Endothelial cell of umbilical vein (primary cell): Measurements from ENCODE around the gene STK39. TPM values are rescaled to one million over a fixed set of nuclear protein-coding genes. Genes with fewer than 3 reads are reported as not detected.

Experiments
- BruUV-seq: library from RNA; stranded (reverse); fragments of 400-500 nt; replicated peaks from 2 replicates; lab custom pipeline; 2021; lab: Mats Ljungman, UMichigan
- CTCF ChIA-PET: fragments of 300-600, 350-600 bp; sonication (Branson Sonifier 250); formaldehyde crosslinking; loops from one replicate; lab custom pipeline; 2021; ENCODE audit warnings: antibody characterized with exemption, inconsistent platforms; lab: Charles Lee
- POLR2A ChIA-PET: fragments of 300-600, 350-600 bp; sonication (Branson Sonifier 250); formaldehyde crosslinking; loops from one replicate; lab custom pipeline; 2021; ENCODE audit warnings: antibody characterized with exemption, inconsistent platforms; lab: Charles Lee
- DNase-seq: peaks from one replicate; pipeline ENCODE4 v3.0.0-alpha.2; 2011; ENCODE audit warnings: low read depth, low spot score
- FAIRE-seq: peaks from 2 replicates; lab custom pipeline; 2011; peaks lifted over from hg19 to GRCh38; lab: Jason Lieb, UNC
- H2AFZ ChIP-seq: 2 replicates; pipeline ENCODE4 v1.6.0; 2012; ENCODE audit warnings: low read depth, low read length, control low read depth, inconsistent platforms
- H3K27ac ChIP-seq: 2 replicates; pipeline ENCODE4 v1.5.1; 2011; ENCODE audit warnings: low read depth, mild to moderate bottlenecking, control low read depth, low read length, moderate library complexity; ENCODE audit not compliant: insufficient read depth
- H3K27me3 ChIP-seq, 2 experiments: 2 replicates each; pipeline versions ENCODE4 v1.6.0 to v1.6.1; 2011; ENCODE audit warnings: low read length in 2 of 2, mixed read lengths in 1 of 2; ENCODE audit not compliant: control insufficient read depth in 2 of 2, insufficient read depth in 2 of 2
- H3K36me3 ChIP-seq, 2 experiments: 2 replicates in 1 of 2; 3 replicates in 1 of 2; pipeline ENCODE4 v1.5.1; 2011; ENCODE audit warnings: low read length in 2 of 2, mild to moderate bottlenecking in 1 of 2, moderate library complexity in 1 of 2; ENCODE audit not compliant: control insufficient read depth in 2 of 2, insufficient read depth in 2 of 2; ENCODE audit errors: extremely low read depth in 1 of 2
- H3K4me1 ChIP-seq: 3 replicates; pipeline ENCODE4 v1.5.1; 2011; ENCODE audit warnings: mild to moderate bottlenecking, low read length; ENCODE audit not compliant: control insufficient read depth, insufficient read depth; ENCODE audit errors: extremely low read depth
- H3K4me2 ChIP-seq: 2 replicates; pipeline ENCODE4 v1.6.1; 2011; ENCODE audit warnings: low read length, control low read depth, mixed read lengths; ENCODE audit not compliant: insufficient read depth
- H3K4me3 ChIP-seq, 3 experiments: fragments of 200-600 bp in 1 of 3; sonication (generic), shearing (Covaris generic) in 1 of 3; replicated peaks in 1 of 3; 2 replicates each; pipeline ENCODE4 v1.5.1; 2011 to 2016; ENCODE audit warnings: control low read depth in 3 of 3, low read length in 3 of 3, mild to moderate bottlenecking in 2 of 3, inconsistent platforms in 1 of 3, low read depth in 1 of 3, moderate library complexity in 1 of 3; ENCODE audit not compliant: insufficient read depth in 1 of 3
- H3K79me2 ChIP-seq: 2 replicates; pipeline ENCODE4 v1.6.0; 2012; ENCODE audit warnings: low read length, inconsistent platforms; ENCODE audit not compliant: control insufficient read depth, insufficient read depth
- H3K9ac ChIP-seq: replicated peaks from 2 replicates; pipeline ENCODE3; 2011; ENCODE audit warnings: low read length, control low read depth; ENCODE audit not compliant: insufficient read depth; ENCODE audit errors: extremely low read depth
- H3K9me1 ChIP-seq: replicated peaks from 3 replicates; pipeline ENCODE4 v1.6.0; 2011; ENCODE audit warnings: mild to moderate bottlenecking, low read length; ENCODE audit not compliant: control insufficient read depth, insufficient read depth; ENCODE audit errors: extremely low read depth
- H3K9me3 ChIP-seq: replicated peaks from 2 replicates; pipeline ENCODE4 v1.5.1; 2012; ENCODE audit warnings: low read length, inconsistent platforms; ENCODE audit not compliant: control insufficient read depth, insufficient read depth
- H4K20me1 ChIP-seq: replicated peaks from 2 replicates; pipeline ENCODE3; 2011; ENCODE audit warnings: mild to moderate bottlenecking, low read length; ENCODE audit not compliant: control insufficient read depth, insufficient read depth; ENCODE audit errors: extremely low read depth
- EZH2 ChIP-seq: IDR thresholded peaks from 2 replicates; pipeline ENCODE4 v1.6.1; 2012; ENCODE audit warnings: borderline replicate concordance, low read depth, mild to moderate bottlenecking, moderate library complexity, low read length, inconsistent platforms; ENCODE audit not compliant: severe bottlenecking
- FOS ChIP-seq: IDR thresholded peaks from 2 replicates; pipeline ENCODE4 v1.6.1; 2011; ENCODE audit warnings: mild to moderate bottlenecking, low read length, moderate library complexity, borderline replicate concordance; ENCODE audit not compliant: insufficient read depth
- GATA2 ChIP-seq: IDR thresholded peaks from 2 replicates; pipeline ENCODE4 v1.7.0; 2011; ENCODE audit warnings: low read depth, mild to moderate bottlenecking, moderate library complexity, mixed read lengths, low read length; ENCODE audit not compliant: insufficient read length, insufficient read depth
- MYC ChIP-seq: IDR thresholded peaks from one replicate; pipeline ENCODE4 v1.6.1; 2011; ENCODE audit warnings: mild to moderate bottlenecking, low read depth, low read length
- POLR2A ChIP-seq: IDR thresholded peaks from 2 replicates; pipeline ENCODE4 v1.6.1; 2012; ENCODE audit warnings: low read depth, mild to moderate bottlenecking, control low read depth, low read length
- POLR2AphosphoS5 ChIP-seq: IDR thresholded peaks from 2 replicates; pipeline ENCODE4 v1.6.1; 2012; ENCODE audit warnings: low read depth, mild to moderate bottlenecking, control low read depth, low read length, moderate library complexity; ENCODE audit not compliant: insufficient read depth
- dilution Hi-C: fragments of 300-500 bp; cut with MboI; formaldehyde crosslinking; loops from one replicate; pipeline ENCODE4 v1.15.0; 2019; ENCODE audit warnings: low sequenced_read_pairs; ENCODE audit not compliant: extremely low pct_ligation_motif_present
- intact Hi-C: fragments of 100-400 bp; cut with micrococcal nuclease; formaldehyde crosslinking; loops from one replicate; pipeline ENCODE4 v1.10.0; 2022
- polyA plus RNA-seq, 4 experiments: library from polyadenylated mRNA; depleted of rRNA in 3 of 4; stranded (reverse) in 3 of 4; unstranded in 1 of 4; fragments of >200 nt; gene quantifications; 2 replicates each; pipeline versions ENCODE4 v1.2.1 to v1.2.3, GENCODE V29; 2011 to 2012; ENCODE audit warnings: missing spikeins in 1 of 4
- total RNA-seq: library from RNA; stranded (reverse); gene quantifications from 2 replicates; pipeline ENCODE4 v1.2.3, GENCODE V29; 2021
- TF ChIP-seq, protein P1 (sequence below): IDR thresholded peaks from 2 replicates; pipeline ENCODE4 v1.6.1; 2011; ENCODE audit not compliant: insufficient read depth, insufficient read length
- TF ChIP-seq, protein P2 (sequence below), 2 donors: IDR thresholded peaks; 1 replicate in 1 of 2; 2 replicates in 1 of 2; pipeline ENCODE4 v1.5.1; 2011; ENCODE audit warnings: low read length in 2 of 2, mild to moderate bottlenecking in 2 of 2, moderate library complexity in 2 of 2, control low read depth in 1 of 2, inconsistent platforms in 1 of 2, low read depth in 1 of 2; ENCODE audit not compliant: insufficient read depth in 1 of 2; ENCODE audit errors: extremely low read depth in 1 of 2

STK39 gene
- total and polyA plus RNA-seq, 2 donors (not counting 3 experiments of a cell fraction or from before 2014, with no cell fraction given), result 4.6 to 13.1 TPM

DNA sequence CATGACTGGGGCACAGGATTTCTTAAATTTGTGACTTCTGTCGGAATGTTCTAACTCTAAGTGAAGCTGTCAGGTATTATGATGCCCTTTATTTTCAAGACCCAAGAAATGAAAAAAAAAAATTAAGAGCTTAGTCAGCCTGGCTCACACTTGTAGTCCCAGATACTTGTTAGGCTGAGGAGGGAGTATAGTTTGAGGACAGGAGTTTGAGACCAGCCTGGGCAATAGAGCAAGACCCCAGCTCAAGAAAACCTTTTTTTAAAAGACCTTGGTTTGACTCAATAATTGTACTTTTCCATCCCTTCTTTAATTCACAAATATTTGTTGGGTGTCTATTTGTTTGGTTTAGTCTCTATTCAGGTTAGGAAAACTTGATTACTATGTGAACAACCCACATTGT is 310.0 kb downstream of the STK39 start:
- no peak overlapping the region for H3K4me3 ChIP-seq
- no peak overlapping the region for H2AFZ ChIP-seq
- no peaks in the 10 kb centered on the region for H4K20me1 ChIP-seq
- intact Hi-C loops, result no loop called here
- no peaks in the 10 kb centered on the region for H3K4me1 ChIP-seq
- H3K79me2 ChIP-seq, result no peaks in the 10 kb centered on the region
- FAIRE-seq (no peak), DNase-seq (no peak)
- no peak overlapping the region for H3K27ac ChIP-seq
- no peaks in the 10 kb centered on the region for H3K9me3 ChIP-seq
- no peaks in the 10 kb centered on the region for H3K9me1 ChIP-seq
- no peak overlapping the region for H3K9ac ChIP-seq
- CTCF ChIA-PET, result interaction anchor here (1.4 to 2.1 kb wide), 2 partner anchors 8 to 181 kb away, joined by 4 to 7 read pairs; no protein-coding TSS in a partner anchor
- TF ChIP-seq, protein P1, sequence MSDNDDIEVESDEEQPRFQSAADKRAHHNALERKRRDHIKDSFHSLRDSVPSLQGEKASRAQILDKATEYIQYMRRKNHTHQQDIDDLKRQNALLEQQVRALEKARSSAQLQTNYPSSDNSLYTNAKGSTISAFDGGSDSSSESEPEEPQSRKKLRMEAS, result no peak
- no peak for TF ChIP-seq MYC
- TF ChIP-seq FOS, result no peak
- TF ChIP-seq, protein P2, sequence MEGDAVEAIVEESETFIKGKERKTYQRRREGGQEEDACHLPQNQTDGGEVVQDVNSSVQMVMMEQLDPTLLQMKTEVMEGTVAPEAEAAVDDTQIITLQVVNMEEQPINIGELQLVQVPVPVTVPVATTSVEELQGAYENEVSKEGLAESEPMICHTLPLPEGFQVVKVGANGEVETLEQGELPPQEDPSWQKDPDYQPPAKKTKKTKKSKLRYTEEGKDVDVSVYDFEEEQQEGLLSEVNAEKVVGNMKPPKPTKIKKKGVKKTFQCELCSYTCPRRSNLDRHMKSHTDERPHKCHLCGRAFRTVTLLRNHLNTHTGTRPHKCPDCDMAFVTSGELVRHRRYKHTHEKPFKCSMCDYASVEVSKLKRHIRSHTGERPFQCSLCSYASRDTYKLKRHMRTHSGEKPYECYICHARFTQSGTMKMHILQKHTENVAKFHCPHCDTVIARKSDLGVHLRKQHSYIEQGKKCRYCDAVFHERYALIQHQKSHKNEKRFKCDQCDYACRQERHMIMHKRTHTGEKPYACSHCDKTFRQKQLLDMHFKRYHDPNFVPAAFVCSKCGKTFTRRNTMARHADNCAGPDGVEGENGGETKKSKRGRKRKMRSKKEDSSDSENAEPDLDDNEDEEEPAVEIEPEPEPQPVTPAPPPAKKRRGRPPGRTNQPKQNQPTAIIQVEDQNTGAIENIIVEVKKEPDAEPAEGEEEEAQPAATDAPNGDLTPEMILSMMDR (IDR thresholded peaks at IDR 0.05; ENCODE audit: extremely low read depth in 1 of 2, insufficient read depth in 1 of 2, low read depth in 1 of 2, low read length in 2 of 2), result no peak
- TF ChIP-seq GATA2, result no peak
- no peak for TF ChIP-seq POLR2A
- no peak for TF ChIP-seq EZH2
- no peak for TF ChIP-seq POLR2AphosphoS5
- H3K36me3 ChIP-seq, result no peaks in the 10 kb centered on the region
- H3K4me2 ChIP-seq, result no peak overlapping the region
- POLR2A ChIA-PET, result no interaction called here
- no peaks in the 10 kb centered on the region for H3K27me3 ChIP-seq
- dilution Hi-C loops, result no loop called here
- BruUV-seq, result no TSS peak
